GF-D8 (cell line): ENCODE data around the gene GLRX.
"Not testable (repeated sequence)": the region's sequence is repeated elsewhere in the genome, so short reads cannot be mapped to it uniquely, and the experiment has no call there.

Experiments
- DNase-seq: peaks from one replicate; lab custom pipeline; 2025; lab: John Stamatoyannopoulos, UW

GLRX gene

GRCh38 chr5:95826949-95827891, 4.7 kb upstream of the GLRX start:
- no peak for DNase-seq

GRCh38 chr5:95825495-95825894, 3.0 kb upstream of the GLRX start:
- no peak for DNase-seq

GRCh38 chr5:95824747-95825146, 2.2 kb upstream of the GLRX start:
- DNase-seq, result no peak

- peak; percentile 53 for DNase-seq
These were observed 1.4 kb upstream of the GLRX start for GRCh38 chr5:95823738-95824609.

- DNase-seq, result no peak
These were observed 752 bp upstream of the GLRX start for GRCh38 chr5:95823218-95823737.

- DNase-seq, result no peak
These were observed 434 bp downstream of the GLRX start for GRCh38 chr5:95822043-95822541.

GRCh38 chr5:95821110-95822021, 1.2 kb downstream of the GLRX start:
- no peak for DNase-seq

GRCh38 chr5:95818181-95819147, 4.1 kb downstream of the GLRX start:
- peak; percentile 93 for DNase-seq

- DNase-seq, result no peak
These were observed 5.1 kb downstream of the GLRX start for GRCh38 chr5:95817430-95817829.

GRCh38 chr5:95816776-95817175, 5.8 kb downstream of the GLRX start:
- no peak for DNase-seq

- no peak for DNase-seq
These were observed 6.2 kb downstream of the GLRX start for GRCh38 chr5:95816341-95816740.

GRCh38 chr5:95815155-95815729, 7.3 kb downstream of the GLRX start:
- DNase-seq, result no peak

GRCh38 chr5:95813035-95813434, 9.5 kb downstream of the GLRX start:
- DNase-seq, result not testable (repeated sequence)

- DNase-seq, result no peak
These were observed 10.5 kb downstream of the GLRX start for GRCh38 chr5:95812074-95812471.

GRCh38 chr5:95811461-95812073, 11.0 kb downstream of the GLRX start:
- not testable (repeated sequence) for DNase-seq

- DNase-seq, result not testable (repeated sequence)
These were observed 11.5 kb downstream of the GLRX start for GRCh38 chr5:95811126-95811423.

- DNase-seq, result no peak
These were observed 12.0 kb downstream of the GLRX start for GRCh38 chr5:95810305-95811125.

GRCh38 chr5:95809414-95809960, 13.0 kb downstream of the GLRX start:
- DNase-seq, result no peak
